DMS79 treated with DMSO at 0.1 percent for 48 hours (cell line): Measurements from ENCODE around the gene GRAP2.

Source experiments
- DNase-seq: peaks from one replicate; lab custom pipeline; 2025; lab: John Stamatoyannopoulos, UW

Gene GRAP2

DNA sequence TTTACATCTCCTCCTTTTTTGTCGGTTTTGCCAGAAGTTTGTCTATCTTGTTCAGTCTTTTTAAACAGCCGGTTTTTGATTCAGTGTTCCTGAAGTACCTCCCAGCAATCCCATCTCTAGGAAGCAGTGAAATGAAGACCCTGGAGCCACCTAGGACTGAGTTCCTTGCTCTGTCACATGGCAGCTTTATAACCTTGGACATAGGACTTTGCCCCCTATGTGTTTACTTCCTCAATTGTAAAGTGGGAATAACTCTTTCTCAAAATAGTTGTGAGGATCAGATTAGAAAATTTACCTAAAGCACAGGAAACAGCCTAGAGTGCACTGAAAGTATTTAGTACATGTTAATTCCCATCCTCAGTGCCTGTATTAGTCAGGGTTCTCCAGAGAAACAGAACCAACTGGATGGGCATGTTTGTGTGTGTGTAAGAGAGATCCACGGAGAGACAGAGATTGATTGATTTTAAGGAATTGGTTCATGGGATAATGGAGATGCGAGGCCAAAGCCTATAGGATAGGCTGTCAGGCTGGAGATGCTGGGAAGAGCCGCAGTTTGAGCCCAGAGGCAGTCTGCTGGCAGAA is 113.9 kb downstream of the GRAP2 start:
- no peak for DNase-seq

GRCh38 chr22:40015358-40015976 is 114.6 kb downstream of the GRAP2 start:
- no peak for DNase-seq

DNA sequence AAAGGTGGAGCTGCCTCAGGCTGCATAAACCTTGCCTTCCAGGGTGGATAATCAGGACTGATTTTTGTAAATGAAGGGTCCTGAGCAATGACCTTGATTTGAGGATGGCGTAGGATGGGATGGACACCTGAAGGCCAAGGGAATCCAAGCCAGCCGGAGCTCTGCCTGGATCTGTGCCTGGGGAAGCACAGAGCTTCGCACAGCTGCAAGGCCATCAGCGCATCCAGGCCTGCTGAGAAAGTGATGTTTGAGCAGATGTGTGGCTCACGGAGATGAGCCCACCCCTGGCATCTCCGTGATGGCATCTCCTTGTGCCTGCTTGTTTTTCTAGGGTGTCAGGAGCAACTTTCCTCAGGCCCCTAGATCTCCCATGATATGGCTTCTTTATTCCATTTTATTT is 117.2 kb downstream of the GRAP2 start:
- DNase-seq = no peak

- DNase-seq = no peak
Observed at GRCh38 chr22:40019100-40019499, 118.2 kb downstream of the GRAP2 start.

DNA sequence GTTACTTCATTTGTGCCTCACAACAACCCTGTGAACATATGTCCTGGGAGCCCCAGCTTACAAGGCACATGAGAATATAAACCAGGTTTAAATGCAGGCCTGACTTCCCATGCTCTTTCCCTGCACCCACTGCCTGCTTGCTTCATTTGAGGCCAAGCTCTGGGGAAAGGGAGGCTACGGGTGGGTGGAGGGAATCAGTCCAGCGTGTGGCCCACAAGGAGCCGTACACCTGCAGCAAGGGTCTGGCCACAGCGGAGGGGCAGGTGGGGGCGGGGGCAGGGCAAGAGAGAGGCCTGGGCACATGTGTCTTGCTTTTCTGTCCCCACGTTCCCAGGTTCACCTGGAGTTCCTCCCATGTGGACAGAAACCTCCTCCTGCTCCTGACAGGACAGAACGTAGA is 120.1 kb downstream of the GRAP2 start:
- no peak for DNase-seq

DNA sequence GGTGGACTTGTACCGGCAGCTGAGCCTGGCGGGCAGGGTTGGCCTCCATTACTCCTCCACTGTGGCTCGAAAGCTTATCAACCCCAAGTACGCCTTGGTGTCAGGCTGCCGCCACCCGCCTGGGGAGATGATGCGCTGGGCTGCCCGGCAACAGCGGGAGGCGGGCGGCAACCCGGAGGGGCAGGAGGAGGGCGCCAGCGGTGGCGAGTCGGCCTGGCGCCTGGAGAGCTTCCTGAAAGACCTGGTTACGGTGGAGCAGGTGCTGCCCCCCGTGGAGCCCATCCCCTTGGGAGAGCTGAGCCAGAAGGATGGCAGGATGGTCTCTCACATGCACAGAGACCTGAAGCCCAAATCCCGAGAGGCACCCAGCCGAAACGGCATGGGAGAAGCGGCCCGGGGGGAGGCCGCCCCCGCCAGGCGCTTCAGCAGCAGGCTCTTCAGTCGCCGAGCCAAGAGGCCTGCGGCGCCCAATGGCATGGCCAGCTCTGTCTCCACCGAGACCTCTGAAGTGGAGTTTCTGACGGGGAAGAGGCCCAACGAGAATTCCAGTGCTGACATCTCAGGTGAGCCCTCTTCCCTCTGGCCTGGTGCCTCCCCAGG is 120.6 kb downstream of the GRAP2 start:
- DNase-seq = peak; percentile 44

DNA sequence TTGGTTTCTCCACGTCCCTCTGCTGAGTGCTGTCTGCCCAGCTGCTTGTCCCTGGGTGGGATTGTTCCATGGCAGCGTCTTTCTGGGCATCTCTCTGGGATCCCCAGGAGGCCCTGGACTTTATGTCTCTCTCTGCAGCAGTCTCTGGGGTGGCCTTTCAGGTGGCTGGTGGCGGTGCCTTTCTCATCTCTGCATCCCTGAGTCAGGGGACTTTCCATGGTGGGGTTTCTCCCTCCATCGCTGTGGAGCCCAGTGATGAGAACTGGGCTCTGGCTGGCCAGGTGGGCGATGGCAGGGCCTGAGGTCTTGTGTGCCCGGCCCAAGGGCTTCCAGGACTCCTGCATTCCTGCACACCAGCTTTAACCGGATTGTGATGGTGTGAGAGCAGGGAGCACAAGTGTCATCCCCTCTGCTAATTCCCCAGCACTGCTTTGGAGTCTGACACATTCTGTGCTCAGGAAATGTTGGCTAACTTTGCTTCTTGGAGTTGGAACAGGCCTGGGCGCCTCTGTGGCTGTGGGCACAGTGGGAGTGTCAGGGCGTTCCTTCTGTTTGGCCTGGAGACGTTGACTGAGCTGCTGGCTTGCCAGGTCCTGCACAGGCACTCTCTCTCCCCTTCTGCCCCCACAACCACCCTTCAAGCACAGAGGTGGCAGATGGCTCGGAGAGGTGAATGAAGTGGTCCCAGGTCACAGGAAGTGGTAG is 121.8 kb downstream of the GRAP2 start:
- DNase-seq = peak; percentile 56
